HL-60 (cell line): ENCODE measurements around the gene VCAN.

Experiments
- DNase-seq, 2 experiments: peaks; one replicate each; pipeline ENCODE4 v3.0.0-alpha.2; 2010 to 2020; ENCODE audit warnings: low read depth in 1 of 2, low spot score in 1 of 2
- H3K27ac ChIP-seq: fragments of 250-450 bp; sonication (Bioruptor Pico); replicated peaks from 2 replicates; pipeline ENCODE4 v1.5.1; 2020; ENCODE audit warnings: mild to moderate bottlenecking, moderate library complexity
- H3K27me3 ChIP-seq: fragments of 250-450 bp; sonication (Bioruptor Pico); 2 replicates; pipeline ENCODE4 v1.5.1; 2021; ENCODE audit warnings: mild to moderate bottlenecking, moderate library complexity; ENCODE audit not compliant: insufficient read depth, poor library complexity, severe bottlenecking
- H3K4me3 ChIP-seq: replicated peaks from 2 replicates; pipeline ENCODE4 v1.5.1; 2011; ENCODE audit warnings: mild to moderate bottlenecking, control low read depth, low read length; ENCODE audit not compliant: insufficient read depth
- GABPA ChIP-seq: IDR thresholded peaks from 2 replicates; pipeline ENCODE4 v1.6.1; 2012; ENCODE audit warnings: low read depth
- POLR2AphosphoS5 ChIP-seq: IDR thresholded peaks from 2 replicates; pipeline ENCODE4 v1.6.1; 2012; ENCODE audit warnings: low read depth
- SPI1 ChIP-seq: IDR thresholded peaks from 2 replicates; pipeline ENCODE4 v1.6.1; 2012; ENCODE audit warnings: low read depth, mild to moderate bottlenecking, borderline replicate concordance
- TF ChIP-seq, protein P1 (sequence below): IDR thresholded peaks from one replicate; pipeline ENCODE4 v1.5.1; 2011; ENCODE audit warnings: low read length, control low read depth, inconsistent platforms; ENCODE audit not compliant: insufficient read depth
- TF ChIP-seq, protein P2 (sequence below): IDR thresholded peaks from 2 replicates; pipeline ENCODE4 v1.6.1; 2012; ENCODE audit warnings: low read depth; ENCODE audit not compliant: insufficient replicate concordance

The VCAN gene

DNA sequence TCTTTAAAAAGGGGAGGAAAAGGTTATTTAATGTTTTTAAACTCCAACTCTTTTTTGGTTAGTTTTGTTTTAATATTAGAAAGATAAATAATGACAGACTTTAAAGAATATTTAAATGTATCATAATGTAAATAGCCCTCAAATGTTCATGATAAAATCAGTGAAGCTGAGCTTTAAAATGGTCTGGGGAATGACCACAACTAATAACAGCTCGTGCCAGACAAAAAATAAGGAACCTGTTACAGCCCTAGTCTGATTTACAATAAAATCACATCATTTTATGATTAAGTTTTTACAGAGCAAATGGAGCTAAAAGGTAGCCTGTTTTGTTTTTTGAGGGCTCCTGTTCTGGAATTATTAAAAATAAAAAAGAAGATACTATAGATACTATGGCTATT lies 46.1 kb downstream of the VCAN start:
- Histone ChIP-seq H3K4me3 (no peak overlapping the region), H3K27me3 (no peaks in the 10 kb centered on the region), H3K27ac (no peak overlapping the region)
- TF ChIP-seq GABPA (no peak), POLR2AphosphoS5 (no peak), SPI1 (no peak)
- TF ChIP-seq, protein P1, sequence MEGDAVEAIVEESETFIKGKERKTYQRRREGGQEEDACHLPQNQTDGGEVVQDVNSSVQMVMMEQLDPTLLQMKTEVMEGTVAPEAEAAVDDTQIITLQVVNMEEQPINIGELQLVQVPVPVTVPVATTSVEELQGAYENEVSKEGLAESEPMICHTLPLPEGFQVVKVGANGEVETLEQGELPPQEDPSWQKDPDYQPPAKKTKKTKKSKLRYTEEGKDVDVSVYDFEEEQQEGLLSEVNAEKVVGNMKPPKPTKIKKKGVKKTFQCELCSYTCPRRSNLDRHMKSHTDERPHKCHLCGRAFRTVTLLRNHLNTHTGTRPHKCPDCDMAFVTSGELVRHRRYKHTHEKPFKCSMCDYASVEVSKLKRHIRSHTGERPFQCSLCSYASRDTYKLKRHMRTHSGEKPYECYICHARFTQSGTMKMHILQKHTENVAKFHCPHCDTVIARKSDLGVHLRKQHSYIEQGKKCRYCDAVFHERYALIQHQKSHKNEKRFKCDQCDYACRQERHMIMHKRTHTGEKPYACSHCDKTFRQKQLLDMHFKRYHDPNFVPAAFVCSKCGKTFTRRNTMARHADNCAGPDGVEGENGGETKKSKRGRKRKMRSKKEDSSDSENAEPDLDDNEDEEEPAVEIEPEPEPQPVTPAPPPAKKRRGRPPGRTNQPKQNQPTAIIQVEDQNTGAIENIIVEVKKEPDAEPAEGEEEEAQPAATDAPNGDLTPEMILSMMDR: no peak
- TF ChIP-seq, protein P2, sequence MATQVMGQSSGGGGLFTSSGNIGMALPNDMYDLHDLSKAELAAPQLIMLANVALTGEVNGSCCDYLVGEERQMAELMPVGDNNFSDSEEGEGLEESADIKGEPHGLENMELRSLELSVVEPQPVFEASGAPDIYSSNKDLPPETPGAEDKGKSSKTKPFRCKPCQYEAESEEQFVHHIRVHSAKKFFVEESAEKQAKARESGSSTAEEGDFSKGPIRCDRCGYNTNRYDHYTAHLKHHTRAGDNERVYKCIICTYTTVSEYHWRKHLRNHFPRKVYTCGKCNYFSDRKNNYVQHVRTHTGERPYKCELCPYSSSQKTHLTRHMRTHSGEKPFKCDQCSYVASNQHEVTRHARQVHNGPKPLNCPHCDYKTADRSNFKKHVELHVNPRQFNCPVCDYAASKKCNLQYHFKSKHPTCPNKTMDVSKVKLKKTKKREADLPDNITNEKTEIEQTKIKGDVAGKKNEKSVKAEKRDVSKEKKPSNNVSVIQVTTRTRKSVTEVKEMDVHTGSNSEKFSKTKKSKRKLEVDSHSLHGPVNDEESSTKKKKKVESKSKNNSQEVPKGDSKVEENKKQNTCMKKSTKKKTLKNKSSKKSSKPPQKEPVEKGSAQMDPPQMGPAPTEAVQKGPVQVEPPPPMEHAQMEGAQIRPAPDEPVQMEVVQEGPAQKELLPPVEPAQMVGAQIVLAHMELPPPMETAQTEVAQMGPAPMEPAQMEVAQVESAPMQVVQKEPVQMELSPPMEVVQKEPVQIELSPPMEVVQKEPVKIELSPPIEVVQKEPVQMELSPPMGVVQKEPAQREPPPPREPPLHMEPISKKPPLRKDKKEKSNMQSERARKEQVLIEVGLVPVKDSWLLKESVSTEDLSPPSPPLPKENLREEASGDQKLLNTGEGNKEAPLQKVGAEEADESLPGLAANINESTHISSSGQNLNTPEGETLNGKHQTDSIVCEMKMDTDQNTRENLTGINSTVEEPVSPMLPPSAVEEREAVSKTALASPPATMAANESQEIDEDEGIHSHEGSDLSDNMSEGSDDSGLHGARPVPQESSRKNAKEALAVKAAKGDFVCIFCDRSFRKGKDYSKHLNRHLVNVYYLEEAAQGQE: no peak
- no peak for DNase-seq

DNA sequence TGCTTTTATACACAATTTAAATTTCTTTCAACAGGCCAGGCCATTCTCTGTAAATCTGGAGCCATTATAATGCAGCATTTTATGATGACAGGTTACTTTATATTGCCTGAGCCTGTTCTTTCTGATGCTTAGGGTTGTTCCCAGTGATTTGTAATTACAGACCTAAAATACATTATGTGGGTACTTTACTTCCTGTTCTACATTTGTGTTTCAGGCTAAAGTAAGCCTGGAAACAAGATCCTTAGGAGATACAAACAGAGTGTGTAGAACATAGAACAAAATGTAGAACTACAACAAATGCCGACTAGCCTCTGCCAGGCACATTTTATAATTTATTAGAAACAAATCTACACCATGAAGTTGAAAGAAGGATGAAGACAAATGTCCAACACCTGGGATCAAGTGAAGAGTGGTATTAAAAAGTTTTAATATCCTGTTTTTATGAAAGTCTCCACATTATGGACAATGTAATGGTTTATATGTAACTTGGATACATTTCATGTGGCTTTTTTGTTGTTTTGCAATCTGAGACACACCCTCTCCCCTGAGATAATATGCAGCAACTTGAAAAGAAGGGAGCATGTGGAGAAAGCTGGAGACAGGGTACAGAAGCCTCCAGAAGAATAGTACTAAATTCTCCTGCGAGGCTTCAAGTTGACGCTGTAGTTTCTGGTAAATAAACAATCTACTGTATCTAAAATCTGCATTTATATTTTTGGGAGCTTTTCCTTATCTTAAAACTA lies 46.9 kb downstream of the VCAN start:
- no peak for TF ChIP-seq POLR2AphosphoS5
- TF ChIP-seq GABPA: no peak
- no peak for TF ChIP-seq SPI1
- TF ChIP-seq, protein P1: no peak
- Histone ChIP-seq H3K4me3 (no peak overlapping the region), H3K27me3 (no peaks in the 10 kb centered on the region), H3K27ac (no peak overlapping the region)
- DNase-seq: no peak

DNA sequence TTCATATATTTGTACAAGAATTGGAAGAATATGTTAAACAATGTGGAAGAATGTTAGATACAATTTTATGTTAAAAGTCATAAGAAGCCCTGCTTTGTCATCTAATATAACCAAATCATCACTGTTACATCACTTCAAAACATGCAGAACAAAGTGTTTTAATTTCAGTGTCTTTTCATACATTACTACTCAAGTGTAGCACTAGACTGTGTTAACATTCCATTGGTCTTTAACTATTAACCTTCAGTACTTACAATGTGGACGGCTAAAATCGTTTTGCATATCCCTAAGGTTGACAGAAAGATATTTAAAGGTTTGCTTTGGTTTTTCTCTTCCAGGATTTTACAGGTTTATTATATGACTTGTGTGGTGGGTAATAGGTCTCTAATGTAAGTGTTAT lies 50.9 kb downstream of the VCAN start:
- DNase-seq: no peak
- no peak overlapping the region for H3K27ac ChIP-seq
- H3K27me3 ChIP-seq: no peaks in the 10 kb centered on the region
- no peak overlapping the region for H3K4me3 ChIP-seq
- TF ChIP-seq, protein P2: no peak
- TF ChIP-seq POLR2AphosphoS5 (no peak), SPI1 (no peak), GABPA (no peak)
- TF ChIP-seq, protein P1: no peak

DNA sequence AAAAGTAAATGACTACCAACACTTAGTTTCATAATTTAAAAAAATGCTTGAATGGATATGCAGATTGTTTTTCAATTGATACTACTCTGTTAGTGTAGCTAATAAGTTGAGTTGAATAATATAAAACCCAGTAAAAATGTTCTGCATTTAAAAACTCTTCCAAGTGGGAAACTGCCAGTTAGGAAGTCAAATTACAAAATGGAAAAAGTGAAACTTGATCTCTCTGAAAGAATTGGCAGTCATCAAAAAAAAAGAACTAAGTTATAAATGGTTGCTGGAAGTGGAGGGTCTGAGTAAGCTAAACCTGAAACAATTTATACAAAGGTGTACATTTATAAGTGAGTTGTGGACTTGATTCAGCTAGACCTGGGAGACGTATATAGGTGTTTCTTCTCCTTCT lies 52.4 kb downstream of the VCAN start:
- TF ChIP-seq, protein P2: no peak
- TF ChIP-seq GABPA: no peak
- TF ChIP-seq, protein P1: no peak
- no peak for TF ChIP-seq POLR2AphosphoS5
- TF ChIP-seq SPI1: no peak
- Histone ChIP-seq H3K27me3 (no peaks in the 10 kb centered on the region), H3K4me3 (no peak overlapping the region), H3K27ac (no peak overlapping the region)
- no peak for DNase-seq
